Putamen (tissue), 1 donor: ENCODE data around the gene LRRC32.
"Not testable (repeated sequence)": the region's sequence is repeated elsewhere in the genome, so short reads cannot be mapped to it uniquely, and the experiment has no call there.

Experiments used
- DNase-seq: peaks from one replicate; pipeline ENCODE4 v3.0.0-alpha.2; 2016; ENCODE audit warnings: low spot score

The LRRC32 gene

DNA sequence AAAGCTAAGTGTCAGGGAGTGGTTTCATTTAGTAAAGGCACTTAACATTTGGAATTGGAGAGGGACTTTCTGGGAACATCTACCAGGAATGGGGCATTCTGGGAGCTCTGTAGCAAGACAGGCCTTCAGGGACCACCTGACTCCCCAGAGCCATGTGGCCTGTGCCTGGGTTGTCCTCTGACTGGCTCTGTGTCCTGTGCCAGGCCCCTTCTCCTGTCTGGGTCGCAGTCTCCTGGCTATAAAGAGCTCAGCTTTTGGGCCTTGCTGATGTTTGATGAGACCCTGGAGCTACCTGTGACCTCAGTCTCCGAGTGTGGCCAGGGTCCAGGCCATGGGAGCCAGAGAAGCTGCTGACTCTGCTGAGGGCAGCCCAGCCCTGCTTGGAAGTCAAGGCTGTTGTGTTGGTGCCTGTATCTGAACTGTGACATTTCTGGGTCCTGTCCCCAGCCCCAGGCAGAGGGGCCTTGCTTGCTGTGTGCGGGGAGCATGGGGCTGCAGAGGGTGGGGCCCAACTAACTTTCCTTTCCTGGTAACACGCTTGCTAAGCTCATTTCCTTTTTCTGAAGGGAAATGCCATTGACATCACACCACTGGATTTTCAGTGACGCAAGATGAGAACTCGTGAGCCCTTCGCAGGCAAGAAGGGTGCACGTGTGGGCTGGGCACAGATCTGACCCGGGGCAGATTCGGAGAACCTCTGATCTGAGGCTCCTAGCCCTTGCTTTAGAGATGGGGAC is 41.3 kb downstream of the LRRC32 start:
- DNase-seq, result no peak

DNA sequence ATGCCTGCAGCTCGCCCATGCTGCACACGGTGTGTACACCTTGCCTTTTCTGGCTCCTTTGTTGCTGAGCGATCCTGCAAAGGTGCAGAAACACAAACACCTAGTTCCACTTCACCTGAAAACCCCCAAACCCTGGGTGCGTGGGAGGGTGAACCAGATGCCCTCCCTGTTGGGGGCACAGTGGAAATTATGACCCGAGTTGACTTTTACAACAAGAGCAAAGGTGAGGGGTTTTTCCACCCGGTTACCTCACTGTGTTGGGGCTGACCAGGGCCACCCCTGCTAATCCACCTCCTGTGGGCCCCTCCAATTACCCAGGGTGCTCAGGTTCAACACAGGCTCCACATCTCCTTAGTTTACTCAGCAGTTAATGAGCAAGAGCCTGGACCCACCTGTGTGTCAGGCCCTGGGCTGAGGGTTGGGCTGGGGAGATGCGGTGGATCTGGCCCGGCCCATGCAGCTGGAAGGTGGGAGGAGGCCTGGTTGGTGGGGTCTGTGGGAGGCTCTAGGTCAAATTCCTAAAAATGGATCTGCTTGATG is 42.1 kb downstream of the LRRC32 start:
- no peak for DNase-seq

DNA sequence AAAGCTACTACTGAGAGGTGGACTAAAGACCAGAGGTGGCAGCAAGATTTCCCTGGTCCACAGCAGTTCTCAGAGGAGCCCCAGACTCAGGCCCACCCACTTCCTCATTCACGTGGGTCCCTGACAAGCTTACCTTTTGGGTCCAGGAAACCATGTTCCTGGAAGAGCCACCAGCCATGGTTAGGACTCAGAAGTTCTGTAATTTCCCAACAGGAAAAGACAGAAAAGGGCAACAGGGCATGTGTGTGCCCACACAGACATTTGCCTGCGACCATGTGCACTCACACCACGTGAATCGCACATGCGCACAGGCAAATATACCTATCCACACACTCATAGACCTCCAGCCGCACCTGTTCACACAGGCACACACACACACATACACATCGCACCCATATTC is 42.9 kb downstream of the LRRC32 start:
- DNase-seq, result no peak

DNA sequence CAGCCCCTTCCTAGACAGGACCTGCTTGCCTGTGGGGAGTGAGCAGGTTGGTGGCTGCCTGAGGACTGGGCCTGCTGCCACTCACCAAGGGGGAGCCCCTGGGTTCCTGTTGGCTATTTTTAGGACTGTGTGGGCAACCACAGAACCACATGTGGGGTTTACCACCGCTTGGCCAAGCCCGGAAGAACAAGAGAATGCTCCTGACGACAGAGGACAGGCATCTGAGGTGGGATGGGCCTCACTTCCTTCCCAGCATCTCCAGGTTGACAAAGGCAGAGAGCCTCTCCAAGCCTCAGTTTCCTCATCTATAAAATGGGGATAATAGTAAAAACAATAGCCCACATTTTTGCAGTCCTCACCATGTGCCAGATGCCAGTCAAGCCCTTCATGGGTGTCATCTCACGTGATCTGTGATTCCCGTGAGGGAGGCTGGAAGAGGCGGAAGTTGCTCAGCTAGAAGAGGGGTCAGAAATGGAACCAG is 43.6 kb downstream of the LRRC32 start:
- DNase-seq, result no peak

DNA sequence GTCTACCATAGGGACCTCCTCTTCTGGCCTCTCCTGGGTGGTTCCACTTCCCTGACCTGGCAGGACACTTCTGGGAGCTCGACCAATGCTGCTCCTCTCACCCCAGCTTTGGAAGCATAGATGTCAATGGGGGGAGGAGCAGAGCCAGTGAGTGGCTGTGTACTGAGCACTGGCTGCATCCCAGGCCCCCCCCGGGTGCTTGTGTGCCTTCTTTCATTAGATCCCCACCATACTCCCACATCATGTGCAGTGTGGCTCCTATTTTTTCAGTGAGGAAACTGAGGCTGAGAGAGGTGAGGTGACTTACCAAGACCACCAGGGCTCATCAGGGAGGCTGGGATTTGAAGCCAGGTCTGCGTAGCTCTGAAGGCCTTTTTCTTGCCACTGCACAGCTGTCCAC is 44.3 kb downstream of the LRRC32 start:
- no peak for DNase-seq

DNA sequence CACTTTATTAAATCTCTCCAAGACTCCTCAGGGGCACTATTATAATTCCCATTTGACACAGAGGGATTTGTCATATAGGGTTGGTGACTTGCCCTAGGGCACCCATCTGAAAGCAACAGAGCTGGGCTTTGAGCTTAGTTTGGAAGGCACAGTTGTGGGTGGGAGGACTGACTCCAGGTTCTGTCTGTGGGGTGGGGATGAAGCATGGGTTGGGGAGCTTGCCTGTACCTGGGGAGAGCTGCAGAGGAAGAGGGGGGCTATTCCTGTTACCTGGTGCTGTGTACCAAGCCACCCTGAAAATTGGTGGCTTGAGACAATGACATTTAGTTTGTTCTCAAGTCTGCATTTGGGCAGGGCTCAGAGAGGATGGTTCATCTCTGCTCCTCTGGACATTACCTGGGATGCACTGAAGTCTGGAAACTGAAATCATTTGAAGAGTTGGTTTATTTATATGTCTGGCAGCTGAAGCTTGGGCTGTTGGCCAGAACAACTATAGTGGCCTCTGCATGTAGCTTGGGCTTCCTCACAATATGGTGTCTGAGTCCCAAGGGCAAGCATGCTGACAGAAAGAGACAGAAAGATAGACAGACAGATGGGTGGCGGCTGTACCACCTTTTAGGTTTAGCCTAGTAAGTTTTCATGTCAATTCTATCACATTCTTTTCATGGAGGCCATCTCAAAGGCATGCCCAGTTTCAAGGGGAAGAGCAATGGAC is 44.9 kb downstream of the LRRC32 start:
- no peak for DNase-seq

DNA sequence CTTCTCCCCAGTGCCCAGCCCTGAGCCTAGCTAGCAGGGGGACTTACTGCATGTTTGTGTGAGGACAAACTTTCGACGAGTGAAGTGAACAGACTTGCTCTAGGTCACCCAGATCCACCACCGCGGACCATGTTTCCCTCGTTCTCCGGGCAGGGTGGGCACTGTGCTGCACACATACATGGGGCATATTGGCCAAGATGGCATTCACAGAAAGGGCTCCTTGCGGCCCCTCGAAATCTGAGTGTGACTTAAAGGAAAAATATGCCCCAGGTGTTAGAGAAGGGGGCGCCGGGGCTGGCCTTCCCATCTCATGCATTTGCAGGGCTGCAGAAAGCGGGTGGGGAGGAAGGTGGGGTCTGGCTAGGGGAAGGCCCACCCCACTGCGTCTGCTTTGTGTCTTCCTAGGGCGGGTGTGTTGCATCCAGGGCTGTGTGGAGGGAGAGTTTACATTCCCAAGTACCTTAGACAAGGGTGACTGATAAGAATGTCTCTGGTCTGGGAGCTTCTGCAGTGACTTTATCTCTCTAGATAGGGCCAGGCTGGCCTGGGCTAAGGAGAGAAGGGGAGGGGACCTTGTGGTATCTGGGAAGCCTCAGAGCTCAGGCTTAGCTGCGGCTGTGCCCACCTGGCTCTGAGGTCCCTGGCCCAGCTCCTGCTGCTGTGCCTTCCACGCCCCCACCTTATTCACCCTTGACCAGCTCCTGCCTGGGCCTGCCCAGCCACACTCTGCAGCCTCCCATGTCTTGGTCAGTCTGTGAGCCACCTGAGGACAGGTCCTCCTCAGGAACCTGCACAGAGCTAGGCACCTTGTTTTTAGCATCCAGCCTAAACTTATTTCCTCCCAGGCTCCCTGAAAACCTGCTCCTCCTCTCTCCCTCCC is 45.8 kb downstream of the LRRC32 start:
- DNase-seq, result no peak

DNA sequence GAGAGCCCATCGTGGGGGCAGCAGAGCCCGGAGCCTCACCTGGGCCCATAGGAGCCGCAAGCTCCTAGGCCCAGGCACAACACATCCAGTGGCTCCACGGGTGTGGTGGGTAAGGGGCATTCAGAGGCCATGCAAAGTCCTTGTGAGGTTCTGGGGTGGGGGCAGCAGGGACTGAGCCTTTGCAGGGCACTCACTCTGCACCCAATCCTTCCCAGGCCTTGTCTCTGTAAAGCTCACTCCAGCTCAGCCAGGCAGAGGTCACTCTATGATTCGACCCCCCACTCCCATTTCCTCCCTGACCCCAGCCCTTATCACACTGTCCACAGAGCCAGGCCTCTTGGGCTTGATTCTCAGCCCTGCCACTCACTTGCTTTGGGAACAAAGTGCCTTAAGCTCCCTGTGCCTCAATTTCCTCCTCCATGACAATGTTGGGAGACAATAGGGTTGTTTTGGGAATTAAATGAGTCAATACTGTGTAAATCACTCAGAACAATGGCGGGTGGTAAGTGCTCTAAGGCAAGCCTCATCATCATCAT is 46.6 kb downstream of the LRRC32 start:
- DNase-seq, result no peak

DNA sequence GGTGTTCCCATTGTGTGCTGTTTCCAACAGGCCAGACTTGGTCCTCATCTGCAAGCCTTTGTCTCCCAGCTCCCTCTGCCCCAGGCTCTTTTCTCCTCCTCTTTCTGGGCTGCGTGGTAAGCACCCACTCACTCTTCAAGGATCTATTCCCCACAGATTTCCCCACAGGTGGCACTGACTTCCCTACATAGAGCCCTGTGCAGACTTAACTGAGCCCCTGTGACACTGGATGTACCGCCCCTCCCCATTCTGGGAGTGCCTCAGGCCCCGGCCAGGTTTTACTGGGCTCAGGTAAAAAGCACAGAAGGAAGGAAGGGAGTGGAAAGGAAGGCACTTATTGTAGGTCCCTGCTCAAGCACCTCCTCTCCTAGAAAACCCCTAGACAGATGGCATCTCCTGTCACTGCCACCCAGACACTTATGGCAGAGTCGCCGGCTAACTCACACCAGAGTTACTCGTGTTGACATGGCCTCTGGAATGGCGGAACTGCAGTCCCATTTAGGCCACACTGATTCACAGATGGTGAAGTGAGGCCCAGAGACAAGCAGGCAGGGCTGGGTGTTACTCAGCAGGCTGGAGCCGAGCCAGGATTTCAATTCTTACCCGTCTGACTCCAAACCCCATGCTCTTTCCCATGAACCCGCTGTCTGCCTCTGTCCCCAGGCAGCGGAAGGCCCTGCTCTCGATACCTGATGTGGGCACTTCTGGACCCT is 47.2 kb downstream of the LRRC32 start:
- DNase-seq, result no peak

DNA sequence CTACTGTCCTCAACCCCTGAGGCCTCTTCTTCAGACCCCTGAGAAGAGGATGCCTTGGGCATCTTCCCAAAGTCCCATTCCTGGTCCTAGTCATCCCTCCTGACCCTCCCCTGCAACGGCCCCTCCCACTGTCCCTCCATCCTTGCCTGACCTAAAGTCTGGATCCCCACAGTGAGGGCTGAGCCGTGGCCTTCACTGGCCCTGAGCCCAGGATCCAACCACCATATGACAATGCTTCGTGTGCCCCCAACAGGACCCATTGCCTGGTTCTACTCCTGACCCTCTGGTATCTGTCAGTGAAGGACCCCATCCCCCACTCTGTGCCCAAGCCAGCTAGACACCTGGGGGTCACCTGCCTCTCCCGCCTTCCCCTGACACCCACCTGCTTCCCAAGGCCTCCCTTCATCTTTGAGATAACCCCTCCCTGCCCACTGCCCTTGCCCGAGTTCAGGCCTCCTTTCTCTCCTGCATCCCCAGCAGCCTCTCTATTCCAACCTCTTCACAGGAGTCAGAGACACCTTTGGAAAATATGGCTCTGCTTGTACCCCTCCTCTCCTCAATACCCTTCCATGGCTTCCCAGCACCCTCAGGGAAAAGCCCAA is 48.0 kb downstream of the LRRC32 start:
- DNase-seq, result no peak

DNA sequence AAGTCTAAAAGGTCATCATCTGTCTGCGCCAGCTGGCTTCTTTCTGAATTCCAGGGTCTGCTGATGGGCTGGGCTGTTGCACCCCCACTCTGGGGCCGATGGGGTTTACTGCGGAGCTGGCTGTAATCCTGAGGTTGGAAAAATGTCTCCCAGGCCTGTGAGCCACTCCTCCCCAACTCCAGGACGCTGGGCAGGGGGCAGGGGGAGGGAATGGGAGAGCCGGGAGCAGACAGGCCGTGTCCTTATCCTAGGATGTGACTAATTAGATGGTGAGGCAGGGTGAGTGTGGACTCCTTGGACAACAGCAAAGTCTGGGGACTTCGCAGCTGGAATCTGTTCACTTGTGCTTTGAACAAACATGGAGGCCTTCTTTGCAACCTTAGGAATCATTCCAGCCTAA is 48.7 kb downstream of the LRRC32 start:
- no peak for DNase-seq

DNA sequence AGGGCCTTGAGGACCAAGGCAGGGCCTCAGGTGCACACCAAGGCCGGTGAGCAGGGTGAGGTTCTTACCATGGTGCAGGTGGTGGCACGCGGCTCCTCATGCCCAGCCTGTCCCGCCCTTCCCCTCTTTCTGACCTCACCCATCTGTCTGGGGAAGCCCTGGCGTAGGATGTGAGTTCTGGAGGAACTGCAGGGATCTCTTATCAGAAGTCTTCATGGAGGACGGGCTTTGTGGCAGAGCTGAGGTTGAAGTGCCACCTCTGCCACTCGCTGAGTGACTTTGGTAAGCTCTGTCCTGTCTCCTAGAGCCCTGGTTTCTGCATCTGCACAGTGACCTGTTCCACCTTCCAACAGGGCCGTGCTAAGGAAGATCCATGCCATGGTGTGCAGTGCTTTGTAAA is 49.1 kb downstream of the LRRC32 start:
- DNase-seq, result no peak

DNA sequence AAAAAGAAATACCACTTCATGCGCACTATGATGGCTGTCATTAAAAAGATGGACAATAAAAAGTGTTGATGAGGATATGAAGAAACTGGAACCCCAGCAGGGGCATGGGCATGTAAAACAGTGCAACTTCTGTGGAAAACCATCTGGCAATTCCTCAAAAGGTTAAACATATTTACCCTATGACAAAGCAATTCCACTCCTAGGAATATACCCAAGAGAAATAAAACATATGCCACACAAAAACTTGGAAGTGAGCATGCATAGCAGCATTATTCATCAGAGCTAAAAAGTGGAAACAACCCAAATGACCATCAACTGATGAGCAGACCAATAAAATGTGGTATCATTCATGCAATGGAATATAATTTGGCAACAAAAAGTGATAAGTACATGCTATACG is 50.1 kb downstream of the LRRC32 start:
- no peak for DNase-seq

DNA sequence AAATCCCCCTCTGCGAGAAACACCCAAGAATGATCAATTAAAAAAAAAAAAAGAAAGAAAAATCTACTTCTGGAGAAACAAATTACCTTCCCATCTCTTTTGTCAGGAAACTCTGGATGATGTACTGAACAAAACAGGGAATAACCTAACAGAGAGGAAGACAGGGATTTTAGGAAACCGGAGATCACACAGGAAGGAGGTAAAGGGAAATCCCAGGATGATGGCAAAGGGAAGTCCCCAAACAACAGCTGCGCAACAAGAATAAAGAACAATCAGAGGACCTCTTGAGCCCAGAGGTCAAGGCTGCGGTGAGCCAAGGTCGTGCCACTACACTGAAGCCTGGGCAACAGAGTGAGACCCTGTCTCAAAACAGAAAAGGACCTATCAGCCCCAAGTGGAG is 50.7 kb downstream of the LRRC32 start:
- not testable (repeated sequence) for DNase-seq

DNA sequence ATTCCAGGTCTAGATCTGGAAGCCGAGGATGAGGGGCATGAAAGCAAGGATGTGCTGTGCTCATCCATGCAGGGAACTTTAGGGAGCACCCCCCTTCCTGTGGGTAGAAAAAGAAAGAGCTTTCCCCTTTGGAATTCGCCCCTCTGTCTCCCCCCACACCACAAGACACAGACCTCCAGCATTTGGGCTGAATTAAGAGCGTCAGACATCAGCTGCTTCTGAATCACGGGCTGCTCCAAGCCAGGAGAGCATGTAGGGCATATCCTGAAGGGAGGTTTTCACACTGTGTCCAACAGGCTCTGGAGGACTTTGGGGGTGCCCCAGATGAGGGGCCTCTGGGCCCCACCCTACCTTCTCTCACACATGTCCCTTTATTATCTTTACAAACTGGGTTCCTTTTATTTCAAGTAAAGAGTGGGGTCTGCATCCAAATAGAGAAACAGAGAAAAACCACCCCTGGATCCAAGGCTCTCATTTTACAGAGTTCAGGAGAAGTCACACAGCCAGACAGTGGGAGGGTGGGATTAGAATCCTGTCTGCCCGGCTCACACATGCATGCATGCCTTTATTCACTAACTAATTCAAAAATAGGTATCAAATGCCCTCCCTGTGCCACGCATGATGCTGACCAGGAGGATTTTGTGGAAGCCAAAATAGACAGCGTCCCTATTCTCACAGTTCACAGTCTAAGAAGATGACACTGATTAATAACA is 52.8 kb downstream of the LRRC32 start:
- DNase-seq, result no peak

DNA sequence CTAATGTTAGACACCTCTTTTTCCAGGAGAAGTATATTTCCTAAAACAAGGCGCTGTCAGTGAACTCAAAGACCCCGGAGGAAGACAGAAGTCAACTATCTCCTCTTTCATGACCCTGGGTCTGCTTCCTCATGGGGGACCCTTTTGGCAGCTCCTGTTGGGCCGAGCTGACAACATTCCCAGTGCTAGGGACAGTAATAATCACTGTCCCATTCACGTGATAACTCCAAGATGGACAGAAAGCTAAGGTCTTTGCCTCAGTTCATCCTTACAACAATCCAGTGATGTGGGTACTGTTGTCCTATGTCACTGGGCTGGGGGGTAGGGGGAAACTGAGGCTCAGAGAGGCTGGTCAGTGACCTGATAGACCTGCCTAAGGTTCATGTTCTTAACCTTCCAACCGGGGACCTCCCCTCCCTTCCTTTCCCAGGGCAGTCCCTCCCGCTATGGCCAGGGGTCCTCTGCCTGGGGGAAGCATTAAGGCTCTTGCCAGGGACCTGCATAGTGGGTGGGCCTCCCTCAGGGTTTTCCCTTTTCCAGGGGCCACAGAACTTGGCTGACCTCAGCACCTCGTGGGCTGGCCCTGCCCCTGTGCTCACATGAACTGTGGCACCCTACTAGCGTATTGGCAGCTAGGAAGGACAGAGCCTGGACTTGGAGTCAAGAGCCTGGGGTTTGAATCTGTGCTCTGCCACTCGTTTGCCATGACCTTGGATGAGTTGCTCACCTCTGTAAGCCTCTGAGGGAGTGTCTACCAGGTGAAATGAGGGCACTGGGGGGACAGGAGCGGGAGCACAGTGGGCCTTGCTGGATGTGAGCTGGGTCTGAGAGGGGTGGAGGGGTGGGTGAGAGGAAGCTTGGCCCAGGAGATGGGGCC is 53.6 kb downstream of the LRRC32 start:
- DNase-seq, result no peak

DNA sequence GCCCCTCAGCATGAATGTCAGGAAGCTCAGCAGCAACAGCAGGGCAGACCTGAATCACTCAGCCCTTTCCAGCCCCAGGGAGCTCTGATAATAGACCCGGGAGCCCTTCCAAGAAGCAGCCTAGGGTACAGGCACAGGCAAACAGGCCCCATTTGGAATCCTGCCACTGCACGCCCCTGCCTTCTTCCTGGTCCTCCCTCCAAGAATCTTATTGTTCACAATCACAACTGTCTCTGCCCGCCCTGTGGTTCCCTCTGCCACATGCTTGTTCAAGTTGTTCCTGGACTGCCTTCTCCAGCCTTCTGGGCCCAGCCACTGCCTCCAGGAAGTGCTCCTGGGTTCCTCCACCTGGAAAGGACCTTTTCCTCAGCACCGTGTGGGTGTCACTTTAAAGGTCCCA is 54.6 kb downstream of the LRRC32 start:
- DNase-seq, result no peak

DNA sequence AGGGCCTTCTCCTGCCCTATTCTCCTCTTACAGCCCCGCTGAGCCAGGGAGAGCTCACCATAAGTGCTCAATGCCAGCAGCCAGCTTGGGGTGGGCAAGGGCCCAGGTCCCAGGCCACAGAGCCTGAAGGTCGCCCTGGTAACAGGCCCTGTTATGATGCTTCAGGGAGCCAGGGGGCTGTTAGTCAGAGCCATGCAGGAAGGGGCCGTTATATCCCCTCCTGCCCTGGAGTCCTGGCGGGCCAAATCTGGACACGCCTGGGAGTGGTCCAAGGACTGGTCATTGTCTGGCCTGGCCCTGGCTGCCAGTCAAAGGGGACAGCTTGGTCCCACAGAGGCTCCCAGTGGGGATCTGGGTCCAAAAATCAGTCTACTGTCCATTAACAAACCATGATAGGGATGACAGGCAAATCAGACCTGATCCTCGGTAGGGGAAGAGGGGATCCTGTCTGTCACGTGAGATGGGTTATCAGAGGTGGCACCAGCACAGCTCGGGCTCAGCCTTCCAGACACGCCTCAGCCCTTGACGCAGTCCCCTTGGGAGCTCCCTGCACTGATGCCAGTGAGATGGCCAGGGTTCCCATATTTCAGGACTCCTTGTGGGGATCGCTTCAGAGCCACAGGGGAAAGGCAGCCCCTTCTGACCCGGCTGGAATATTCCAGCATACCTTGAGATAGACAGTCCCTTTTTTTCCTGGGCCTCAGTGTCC is 55.9 kb downstream of the LRRC32 start:
- no peak for DNase-seq

DNA sequence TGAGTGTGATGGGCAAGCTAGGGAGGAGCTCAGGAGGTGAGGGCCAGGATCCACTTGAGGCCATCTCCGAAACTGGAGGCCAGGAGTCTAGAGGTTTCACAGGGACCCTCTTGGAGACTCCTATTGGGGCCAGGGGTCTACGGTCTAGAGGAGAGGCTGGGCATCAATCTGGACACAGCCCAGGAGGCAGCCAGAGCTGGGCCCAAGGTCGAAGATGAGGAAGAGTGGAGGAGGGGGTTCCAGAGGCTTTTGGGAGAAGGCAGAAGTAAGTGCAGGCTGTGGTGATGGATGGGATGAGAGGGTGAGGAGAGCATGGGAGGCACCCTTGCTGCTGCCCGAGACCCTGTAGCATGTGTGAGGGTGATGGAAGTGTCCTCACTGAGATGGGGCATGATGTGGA is 56.6 kb downstream of the LRRC32 start:
- DNase-seq, result no peak
